HEK293 (cell line): ENCODE data around the gene DLGAP4.

Source experiments
- CTCF ChIA-PET: fragments of 350-600 bp; formaldehyde crosslinking; extraction: SDS; loops from one replicate; lab custom pipeline; 2021; ENCODE audit warnings: antibody characterized with exemption; lab: Yijun Ruan, JAX
- POLR2A ChIA-PET: fragments of 300-600 bp; formaldehyde crosslinking; extraction: SDS; loops from one replicate; lab custom pipeline; 2020; ENCODE audit warnings: antibody characterized with exemption, inconsistent platforms; lab: Yijun Ruan, JAX
- H3K27ac ChIP-seq: fragments of 200-500 bp; sonication (Bioruptor generic); 2 replicates; pipeline ENCODE4 v1.5.1; 2014; ENCODE audit warnings: low read depth, low read length, control low read depth, inconsistent platforms; ENCODE audit errors: extremely low read depth
- H3K36me3 ChIP-seq, 2 experiments: fragments of 200-500 bp in 1 of 2; sonication (Bioruptor generic) in 1 of 2; 1 replicate in 1 of 2; 2 replicates in 1 of 2; pipeline ENCODE4 v1.5.1; 2014 to 2017; ENCODE audit warnings: inconsistent platforms in 2 of 2, low read length in 2 of 2; ENCODE audit not compliant: control insufficient read depth in 2 of 2, insufficient read depth in 1 of 2
- H3K4me1 ChIP-seq: fragments of 200-500 bp; sonication (Bioruptor generic); 2 replicates; pipeline ENCODE4 v1.5.1; 2014; ENCODE audit warnings: mild to moderate bottlenecking, low read length, inconsistent platforms; ENCODE audit not compliant: control insufficient read depth, insufficient read depth
- H3K4me3 ChIP-seq: 2 replicates; pipeline ENCODE4 v1.5.1; 2011; ENCODE audit warnings: low read depth, mild to moderate bottlenecking, control low read depth, low read length, moderate library complexity
- H3K9me3 ChIP-seq: fragments of 200-500 bp; sonication (Bioruptor generic); 2 replicates; pipeline ENCODE4 v1.5.1; 2014; ENCODE audit warnings: low read depth, low read length, inconsistent platforms; ENCODE audit not compliant: control insufficient read depth, insufficient read depth
- AEBP2 ChIP-seq: fragments of 450-650 bp; formaldehyde crosslinking; IDR thresholded peaks from 2 replicates; pipeline ENCODE4 v1.5.1; 2016; ENCODE audit warnings: missing biosample characterization, missing genetic modification characterization, borderline replicate concordance
- BCL11A ChIP-seq: fragments of 450-650 bp; formaldehyde crosslinking; IDR thresholded peaks from 2 replicates; pipeline ENCODE4 v1.5.1; 2016; ENCODE audit warnings: low read depth, missing biosample characterization, missing genetic modification characterization
- CTCF ChIP-seq: fragments of 450-650 bp; formaldehyde crosslinking; IDR thresholded peaks from 2 replicates; pipeline ENCODE4 v1.5.1; 2016; ENCODE audit warnings: missing biosample characterization, missing genetic modification characterization
- GLIS2 ChIP-seq: fragments of 450-650 bp; formaldehyde crosslinking; IDR thresholded peaks from 2 replicates; pipeline ENCODE4 v1.5.1; 2016; ENCODE audit warnings: missing biosample characterization, missing genetic modification characterization
- HOXA7 ChIP-seq: sonication (generic); formaldehyde crosslinking; IDR thresholded peaks from 2 replicates; pipeline ENCODE4 v1.8.1; 2022; ENCODE audit warnings: missing genetic modification reagents, borderline replicate concordance
- KLF7 ChIP-seq: fragments of 450-650 bp; formaldehyde crosslinking; IDR thresholded peaks from 2 replicates; pipeline ENCODE4 v1.5.1; 2016; ENCODE audit warnings: missing biosample characterization, missing genetic modification characterization, borderline replicate concordance
- KLF9 ChIP-seq: fragments of 450-650 bp; formaldehyde crosslinking; IDR thresholded peaks from 2 replicates; pipeline ENCODE4 v1.5.1; 2016; ENCODE audit warnings: missing biosample characterization, missing genetic modification characterization, low read depth
- RBAK ChIP-seq: fragments of 450-650 bp; formaldehyde crosslinking; IDR thresholded peaks from 2 replicates; pipeline ENCODE4 v1.5.1; 2016; ENCODE audit warnings: missing biosample characterization, missing genetic modification characterization
- SP2 ChIP-seq: fragments of 450-650 bp; formaldehyde crosslinking; IDR thresholded peaks from 2 replicates; pipeline ENCODE4 v1.5.1; 2016; ENCODE audit warnings: missing biosample characterization, missing genetic modification characterization
- YY1 ChIP-seq: fragments of 450-650 bp; formaldehyde crosslinking; IDR thresholded peaks from 2 replicates; pipeline ENCODE4 v1.5.1; 2018; ENCODE audit warnings: missing biosample characterization, missing genetic modification characterization
- ZBTB11 ChIP-seq: fragments of 450-650 bp; formaldehyde crosslinking; conservative IDR thresholded peaks from 2 replicates; pipeline ENCODE4 v1.5.1; 2016; ENCODE audit warnings: low read depth, missing biosample characterization, missing genetic modification characterization
- ZFHX2 ChIP-seq: fragments of 450-650 bp; formaldehyde crosslinking; conservative IDR thresholded peaks from 2 replicates; pipeline ENCODE4 v1.5.1; 2016; ENCODE audit warnings: missing biosample characterization, missing genetic modification characterization
- ZIC2 ChIP-seq: fragments of 450-650 bp; formaldehyde crosslinking; IDR thresholded peaks from 2 replicates; pipeline ENCODE4 v1.5.1; 2016; ENCODE audit warnings: missing biosample characterization, missing genetic modification characterization
- ZNF174 ChIP-seq: fragments of 450-650 bp; formaldehyde crosslinking; IDR thresholded peaks from 2 replicates; pipeline ENCODE4 v1.5.0; 2017; ENCODE audit warnings: missing biosample characterization, mild to moderate bottlenecking, missing genetic modification characterization
- ZNF423 ChIP-seq: fragments of 450-650 bp; formaldehyde crosslinking; IDR thresholded peaks from 2 replicates; pipeline ENCODE4 v1.5.1; 2016; ENCODE audit warnings: missing biosample characterization, missing genetic modification characterization
- ZNF473 ChIP-seq: fragments of 450-650 bp; formaldehyde crosslinking; IDR thresholded peaks from 2 replicates; pipeline ENCODE4 v1.5.1; 2017; ENCODE audit warnings: missing biosample characterization, missing genetic modification characterization
- ZNF510 ChIP-seq: fragments of 450-650 bp; formaldehyde crosslinking; IDR thresholded peaks from 2 replicates; pipeline ENCODE4 v1.5.1; 2018; ENCODE audit warnings: mild to moderate bottlenecking, missing genetic modification characterization, missing biosample characterization; ENCODE audit not compliant: insufficient replicate concordance
- ZNF549 ChIP-seq: fragments of 450-650 bp; IDR thresholded peaks from 2 replicates; pipeline ENCODE4 v1.5.1; 2018; ENCODE audit warnings: missing biosample characterization, missing genetic modification characterization, mild to moderate bottlenecking, inconsistent platforms, moderate library complexity
- ZNF571 ChIP-seq: fragments of 450-650 bp; formaldehyde crosslinking; IDR thresholded peaks from 2 replicates; pipeline ENCODE4 v1.5.0; 2017; ENCODE audit warnings: missing biosample characterization, missing genetic modification characterization
- ZNF701 ChIP-seq: fragments of 450-650 bp; formaldehyde crosslinking; IDR thresholded peaks from 2 replicates; pipeline ENCODE4 v1.5.1; 2016; ENCODE audit warnings: missing biosample characterization, missing genetic modification characterization
- ZNF791 ChIP-seq: fragments of 450-650 bp; formaldehyde crosslinking; IDR thresholded peaks from 2 replicates; pipeline ENCODE4 v1.5.1; 2016; ENCODE audit warnings: missing biosample characterization, missing genetic modification characterization
- ZSCAN16 ChIP-seq: fragments of 450-650 bp; formaldehyde crosslinking; IDR thresholded peaks from 2 replicates; pipeline ENCODE4 v1.5.1; 2016; ENCODE audit warnings: missing biosample characterization, missing genetic modification characterization
- ZXDB ChIP-seq: fragments of 450-650 bp; formaldehyde crosslinking; IDR thresholded peaks from 2 replicates; pipeline ENCODE4 v1.5.1; 2016; ENCODE audit warnings: missing biosample characterization, missing genetic modification characterization
- TF ChIP-seq, protein P1 (sequence below): fragments of 450-650 bp; formaldehyde crosslinking; IDR thresholded peaks from 2 replicates; pipeline ENCODE4 v1.5.1; 2016; ENCODE audit warnings: missing biosample characterization, missing genetic modification characterization
- TF ChIP-seq, protein P2 (sequence below): fragments of 450-650 bp; formaldehyde crosslinking; IDR thresholded peaks from 2 replicates; pipeline ENCODE4 v1.5.1; 2017; ENCODE audit warnings: missing biosample characterization, mild to moderate bottlenecking, missing genetic modification characterization, moderate library complexity
- TF ChIP-seq, protein P3 (sequence below): fragments of 450-650 bp; formaldehyde crosslinking; IDR thresholded peaks from 2 replicates; pipeline ENCODE4 v1.5.1; 2016; ENCODE audit warnings: missing biosample characterization, missing genetic modification characterization

The DLGAP4 gene

DNA sequence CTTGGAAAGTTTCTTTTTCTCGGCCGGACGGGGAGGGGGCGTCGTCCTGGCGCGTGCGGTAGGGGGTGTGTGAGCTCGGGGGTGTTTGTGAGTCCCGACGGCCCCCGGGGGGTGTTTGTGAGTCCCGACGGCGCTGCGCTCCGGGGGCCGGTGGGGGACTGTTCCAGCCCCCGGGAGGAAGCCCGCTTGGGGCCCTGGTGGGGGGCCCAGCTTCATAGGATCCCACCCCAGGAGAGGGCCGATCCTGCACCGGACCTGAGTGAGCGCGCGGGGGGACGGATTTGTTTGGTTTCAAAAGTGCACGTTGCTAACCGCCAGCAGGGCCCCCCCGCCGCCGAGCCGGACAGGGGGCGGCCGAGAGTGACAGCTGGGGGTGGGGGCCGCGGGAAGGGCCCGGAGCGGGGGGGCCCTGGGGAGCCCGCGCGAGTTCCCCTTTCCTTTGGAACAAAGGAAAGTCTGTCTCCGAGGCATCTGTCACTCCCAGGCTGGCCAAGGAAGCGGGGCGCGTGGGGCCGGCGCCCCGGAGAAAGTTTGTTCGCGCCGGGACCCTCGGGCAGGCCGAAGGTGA lies 267.7 kb downstream of the DLGAP4 start:
- Histone ChIP-seq H3K9me3 (no peaks in the 10 kb centered on the region), H3K27ac (peak overlapping the region; percentile 94), H3K4me1 (peaks cover 4% of the 10 kb centered on the region; the same call in 1 of the 2 replicates), H3K36me3 (peaks cover 0 to 7% of the 10 kb centered on the region in 2 experiments; a peak in 2 of 3 replicates), H3K4me3 (peak overlapping the region; percentile 70)
- ChIA-PET CTCF (interaction anchor here (0.6 kb wide), 2 partner anchors 12 to 175 kb away, joined by 3 to 4 read pairs; no protein-coding TSS in a partner anchor), POLR2A (interaction anchor here (1.0 to 3.1 kb wide), 4 partner anchors 10 to 113 kb away, joined by 3 to 26 read pairs (median 7); partner anchors contain the start of gene RAB5IF)
- no peak for TF ChIP-seq ZNF791
- TF ChIP-seq ZNF571 (tag by site-specific recombination), result no peak
- 0 out of 2 replicates have a peak, but pooled peaks have one; percentile 24 for TF ChIP-seq ZXDB (tag by site-specific recombination)
- TF ChIP-seq GLIS2 (tag by site-specific recombination), result peak; percentile 98
- no peak for TF ChIP-seq ZNF549 (tag by site-specific recombination)
- peak; percentile 61 for TF ChIP-seq SP2 (tag by site-specific recombination)
- TF ChIP-seq ZNF174 (tag by site-specific recombination), result no peak
- no peak for TF ChIP-seq RBAK (tag by site-specific recombination)
- TF ChIP-seq, protein P1, sequence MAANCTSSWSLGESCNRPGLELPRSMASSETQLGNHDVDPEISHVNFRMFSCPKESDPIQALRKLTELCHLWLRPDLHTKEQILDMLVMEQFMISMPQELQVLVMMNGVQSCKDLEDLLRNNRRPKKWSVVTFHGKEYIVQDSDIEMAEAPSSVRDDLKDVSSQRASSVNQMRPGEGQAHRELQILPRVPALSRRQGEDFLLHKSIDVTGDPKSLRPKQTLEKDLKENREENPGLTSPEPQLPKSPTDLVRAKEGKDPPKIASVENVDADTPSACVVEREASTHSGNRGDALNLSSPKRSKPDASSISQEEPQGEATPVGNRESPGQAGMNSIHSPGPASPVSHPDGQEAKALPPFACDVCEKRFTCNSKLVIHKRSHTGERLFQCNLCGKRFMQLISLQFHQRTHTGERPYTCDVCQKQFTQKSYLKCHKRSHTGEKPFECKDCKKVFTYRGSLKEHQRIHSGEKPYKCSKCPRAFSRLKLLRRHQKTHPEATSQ (tag by site-specific recombination), result no peak
- TF ChIP-seq CTCF (tag by site-specific recombination), result peak; percentile 51; the same call in 1 of the 2 replicates
- no peak for TF ChIP-seq KLF7
- TF ChIP-seq KLF9 (tag by site-specific recombination), result peak; percentile 80
- peak; percentile 47 for TF ChIP-seq ZFHX2
- no peak for TF ChIP-seq AEBP2 (tag by site-specific recombination)
- TF ChIP-seq, protein P2, sequence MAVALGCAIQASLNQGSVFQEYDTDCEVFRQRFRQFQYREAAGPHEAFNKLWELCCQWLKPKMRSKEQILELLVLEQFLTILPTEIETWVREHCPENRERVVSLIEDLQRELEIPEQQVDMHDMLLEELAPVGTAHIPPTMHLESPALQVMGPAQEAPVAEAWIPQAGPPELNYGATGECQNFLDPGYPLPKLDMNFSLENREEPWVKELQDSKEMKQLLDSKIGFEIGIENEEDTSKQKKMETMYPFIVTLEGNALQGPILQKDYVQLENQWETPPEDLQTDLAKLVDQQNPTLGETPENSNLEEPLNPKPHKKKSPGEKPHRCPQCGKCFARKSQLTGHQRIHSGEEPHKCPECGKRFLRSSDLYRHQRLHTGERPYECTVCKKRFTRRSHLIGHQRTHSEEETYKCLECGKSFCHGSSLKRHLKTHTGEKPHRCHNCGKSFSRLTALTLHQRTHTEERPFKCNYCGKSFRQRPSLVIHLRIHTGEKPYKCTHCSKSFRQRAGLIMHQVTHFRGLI, result no peak
- TF ChIP-seq HOXA7, result no peak
- peak; percentile 57; the same call in 1 of the 2 replicates for TF ChIP-seq ZSCAN16 (tag by site-specific recombination)
- TF ChIP-seq, protein P3, sequence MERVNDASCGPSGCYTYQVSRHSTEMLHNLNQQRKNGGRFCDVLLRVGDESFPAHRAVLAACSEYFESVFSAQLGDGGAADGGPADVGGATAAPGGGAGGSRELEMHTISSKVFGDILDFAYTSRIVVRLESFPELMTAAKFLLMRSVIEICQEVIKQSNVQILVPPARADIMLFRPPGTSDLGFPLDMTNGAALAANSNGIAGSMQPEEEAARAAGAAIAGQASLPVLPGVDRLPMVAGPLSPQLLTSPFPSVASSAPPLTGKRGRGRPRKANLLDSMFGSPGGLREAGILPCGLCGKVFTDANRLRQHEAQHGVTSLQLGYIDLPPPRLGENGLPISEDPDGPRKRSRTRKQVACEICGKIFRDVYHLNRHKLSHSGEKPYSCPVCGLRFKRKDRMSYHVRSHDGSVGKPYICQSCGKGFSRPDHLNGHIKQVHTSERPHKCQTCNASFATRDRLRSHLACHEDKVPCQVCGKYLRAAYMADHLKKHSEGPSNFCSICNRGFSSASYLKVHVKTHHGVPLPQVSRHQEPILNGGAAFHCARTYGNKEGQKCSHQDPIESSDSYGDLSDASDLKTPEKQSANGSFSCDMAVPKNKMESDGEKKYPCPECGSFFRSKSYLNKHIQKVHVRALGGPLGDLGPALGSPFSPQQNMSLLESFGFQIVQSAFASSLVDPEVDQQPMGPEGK (tag by site-specific recombination), result peak; percentile 77
- TF ChIP-seq ZNF423 (tag by site-specific recombination), result peak; percentile 65; the same call in 1 of the 2 replicates
- TF ChIP-seq ZNF473 (tag by site-specific recombination), result no peak
- TF ChIP-seq ZNF701 (tag by site-specific recombination), result no peak
- TF ChIP-seq ZBTB11, result no peak; the same call in 1 of the 2 replicates
- TF ChIP-seq BCL11A (tag by site-specific recombination), result 0 out of 2 replicates have a peak, but pooled peaks have one; percentile 59
- TF ChIP-seq ZIC2, result peak; percentile 97
- TF ChIP-seq YY1 (tag by site-specific recombination), result 0 out of 2 replicates have a peak, but pooled peaks have one; percentile 17
- TF ChIP-seq ZNF510 (tag by site-specific recombination), result no peak
